Smooth muscle cell (in vitro differentiated cells): ENCODE results near the gene PPAN. TPM values are rescaled to one million over a fixed set of nuclear protein-coding genes. Genes with fewer than 3 reads are reported as not detected.

ENCODE experiments used
- DNase-seq: peaks from one replicate; lab custom pipeline; 2025; ENCODE audit not compliant: unreplicated experiment; lab: John Stamatoyannopoulos, UW
- H2AFZ ChIP-seq: fragments of 200-600 bp; sonication (generic); 2 replicates; pipeline ENCODE4 v1.6.0; 2016; ENCODE audit warnings: antibody characterized with exemption, low read depth, mild to moderate bottlenecking
- H3F3A ChIP-seq: fragments of 200-600 bp; sonication (generic); 2 replicates; pipeline ENCODE4 v1.6.0; 2017; ENCODE audit warnings: antibody characterized with exemption, low read depth
- H3K27ac ChIP-seq: fragments of 200-600 bp; sonication (generic); 2 replicates; pipeline ENCODE4 v1.5.1; 2016; ENCODE audit warnings: low read depth, mild to moderate bottlenecking
- H3K27me3 ChIP-seq: fragments of 200-600 bp; sonication (generic); 2 replicates; pipeline ENCODE4 v1.6.1; 2016; ENCODE audit warnings: low read depth, mild to moderate bottlenecking
- H3K36me3 ChIP-seq: fragments of 200-600 bp; sonication (generic); 2 replicates; pipeline ENCODE4 v1.5.1; 2016; ENCODE audit warnings: low read depth
- H3K4me1 ChIP-seq: fragments of 200-600 bp; sonication (generic); 2 replicates; pipeline ENCODE4 v1.5.1; 2016; ENCODE audit warnings: low read depth
- H3K4me2 ChIP-seq: fragments of 200-600 bp; sonication (generic); 2 replicates; pipeline ENCODE4 v1.6.0; 2016; ENCODE audit warnings: mild to moderate bottlenecking
- H3K4me3 ChIP-seq: fragments of 200-600 bp; sonication (generic); 2 replicates; pipeline ENCODE4 v1.5.1; 2016; ENCODE audit warnings: mild to moderate bottlenecking
- H3K79me2 ChIP-seq: fragments of 200-600 bp; sonication (generic); 2 replicates; pipeline ENCODE4 v1.6.0; 2016; ENCODE audit warnings: low read depth, mild to moderate bottlenecking
- H3K9ac ChIP-seq: fragments of 200-600 bp; sonication (generic); 2 replicates; pipeline ENCODE4 v1.6.0; 2016; ENCODE audit warnings: low read depth
- H3K9me3 ChIP-seq: fragments of 200-600 bp; sonication (generic); replicated peaks from 2 replicates; pipeline ENCODE4 v1.5.1; 2016; ENCODE audit warnings: low read depth
- H4K20me1 ChIP-seq: fragments of 200-600 bp; sonication (generic); 2 replicates; pipeline ENCODE4 v1.6.0; 2016; ENCODE audit warnings: low read depth
- CTCF ChIP-seq: fragments of 200-600 bp; sonication (generic); IDR thresholded peaks from 2 replicates; pipeline ENCODE4 v1.5.1; 2017; ENCODE audit warnings: borderline replicate concordance, mild to moderate bottlenecking, antibody characterized with exemption; ENCODE audit not compliant: insufficient read depth, poor library complexity, severe bottlenecking
- WGBS: methylation state at CpG from one replicate; pipeline ENCODE4 v1.1.7; 2016; ENCODE audit warnings: low lambda C conversion rate; 5-methylcytosine and 5-hydroxymethylcytosine counted together
- polyA plus RNA-seq: library from polyadenylated mRNA; unstranded; fragments of >200 nt; fragmentation: Nextera tagmentation; extraction: Ambion mirVana; gene quantifications from 2 replicates; pipeline ENCODE4 v1.2.1, GENCODE V29; 2016
- total RNA-seq: library from RNA; depleted of rRNA; stranded (reverse); fragments of >200 nt; gene quantifications from 2 replicates; pipeline ENCODE4 v1.2.3, GENCODE V29; 2014

The PPAN gene
- total and polyA plus RNA-seq, 2 experiments from 2014 or later, result 11.1 to 22.6 TPM

- H3K4me1 ChIP-seq, result peaks cover 5% of the 10 kb centered on the region
- no peak overlapping the region for H2AFZ ChIP-seq
- no peak overlapping the region for H3K4me2 ChIP-seq
- WGBS, result 62% methylated on average over 23 of the region's 23 CpGs
- H3F3A ChIP-seq, result peaks cover 6% of the 10 kb centered on the region
- H3K27ac ChIP-seq, result peak overlapping the region; percentile 31
- H3K27me3 ChIP-seq, result no peaks in the 10 kb centered on the region
- DNase-seq, result no peak
- H3K9ac ChIP-seq, result no peak overlapping the region
- H3K79me2 ChIP-seq, result peaks cover 13% of the 10 kb centered on the region
- H3K4me3 ChIP-seq, result no peak overlapping the region
- H3K9me3 ChIP-seq, result no peaks in the 10 kb centered on the region
- H3K36me3 ChIP-seq, result no peaks in the 10 kb centered on the region
- no peak for TF ChIP-seq CTCF
- peaks cover 3% of the 10 kb centered on the region for H4K20me1 ChIP-seq
These were observed 6.0 kb downstream of the PPAN start for GRCh38 chr19:10112037-10112761.

DNA sequence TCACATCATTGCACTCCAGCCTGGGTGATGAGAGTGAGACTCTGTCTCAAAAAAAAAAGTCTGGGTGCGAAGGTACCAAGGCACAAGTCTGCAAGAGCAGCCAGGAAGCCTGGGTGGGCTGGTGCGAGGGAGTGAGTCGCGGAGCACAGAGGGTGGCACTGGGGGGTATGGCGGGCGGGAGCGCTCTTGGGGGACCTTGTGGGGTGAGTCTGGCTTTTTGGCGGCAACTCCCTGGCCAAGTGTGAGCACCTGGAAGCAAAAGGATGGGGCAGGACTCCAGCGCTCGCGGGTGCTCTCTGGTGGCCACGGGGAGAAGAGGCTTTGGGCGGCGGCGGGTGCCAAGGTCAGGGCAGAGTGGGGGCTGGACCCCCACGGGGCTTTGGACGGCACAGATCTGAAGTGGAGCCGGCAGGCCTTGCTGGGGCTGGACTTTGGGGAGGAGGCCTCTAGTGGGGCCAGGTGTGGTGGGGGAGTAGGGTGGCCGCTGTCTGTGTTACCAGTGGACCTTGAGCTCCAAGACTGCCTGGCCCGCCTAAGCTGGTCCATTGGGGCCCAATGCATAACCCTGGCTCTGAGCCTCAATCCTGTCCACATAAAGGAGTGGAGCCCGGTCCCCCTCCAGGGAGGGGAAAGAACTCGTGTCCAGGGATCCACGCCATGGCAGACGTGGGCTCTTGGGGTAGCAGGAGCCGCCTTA, 6.9 kb downstream of the PPAN start:
- Histone ChIP-seq H3K4me2 (no peak overlapping the region), H3K9me3 (no peaks in the 10 kb centered on the region), H3K27ac (peak overlapping the region; percentile 31), H3K4me3 (no peak overlapping the region), H3F3A (peaks cover 6% of the 10 kb centered on the region), H3K27me3 (no peaks in the 10 kb centered on the region), H3K4me1 (no peaks in the 10 kb centered on the region), H3K79me2 (peaks cover 13% of the 10 kb centered on the region), H3K36me3 (no peaks in the 10 kb centered on the region), H4K20me1 (peaks cover 3% of the 10 kb centered on the region), H3K9ac (no peak overlapping the region), H2AFZ (no peak overlapping the region)
- peak; percentile 51 for TF ChIP-seq CTCF
- DNase-seq, result no peak
- 43% methylated on average over 24 of the region's 25 CpGs for WGBS

GRCh38 chr19:10113592-10113963, 7.4 kb downstream of the PPAN start:
- Histone ChIP-seq H3K27ac (no peak overlapping the region), H3K4me2 (no peak overlapping the region), H3K4me1 (peaks cover under 1% of the 10 kb centered on the region), H4K20me1 (peaks cover 3% of the 10 kb centered on the region), H3K27me3 (no peaks in the 10 kb centered on the region), H3K79me2 (peaks cover 14% of the 10 kb centered on the region), H2AFZ (no peak overlapping the region), H3K9me3 (no peaks in the 10 kb centered on the region), H3K36me3 (no peaks in the 10 kb centered on the region), H3K4me3 (no peak overlapping the region), H3F3A (peaks cover 6% of the 10 kb centered on the region), H3K9ac (no peak overlapping the region)
- DNase-seq, result no peak
- TF ChIP-seq CTCF, result no peak
- WGBS, result 86% methylated on average over 15 of the region's 19 CpGs
